ENCODE results near the gene C1QL2. TPM values are rescaled to one million over a fixed set of nuclear protein-coding genes. Genes with fewer than 3 reads are reported as not detected.

The C1QL2 gene
- total RNA-seq, 1 experiment from 2014 or later = 0.81 TPM

GRCh38 chr2:119177838-119178190 is 19.3 kb upstream of the C1QL2 start:
- Histone ChIP-seq H3K23me2 (ENCODE audit: insufficient read length, low read depth, low read length, poor library complexity, severe bottlenecking) (no peaks in the 10 kb centered on the region), H3K27ac (ENCODE audit: insufficient read length, low read depth, low read length) (no peak overlapping the region), H2BK15ac (ENCODE audit: low read depth, low read length) (no peak overlapping the region), H2BK20ac (ENCODE audit: low read depth, low read length, poor library complexity, severe bottlenecking) (no peak overlapping the region), H3K14ac (ENCODE audit: insufficient read depth, low read length) (no peak overlapping the region), H3K18ac (ENCODE audit: insufficient read length, low read depth, low read length) (no peak overlapping the region), H4K91ac (ENCODE audit: insufficient read length, low read depth, low read length) (no peak overlapping the region), H2AK5ac (ENCODE audit: insufficient read length, low read length) (no peak overlapping the region), H4K8ac (replicated peaks; ENCODE audit: insufficient read length, low read depth, low read length) (no peak overlapping the region), H3K4me2 (ENCODE audit: insufficient read depth, insufficient read length, low read length) (no peak overlapping the region), H3K27me3 (ENCODE audit: insufficient read depth, low read length) (no peaks in the 10 kb centered on the region), H4K20me1 (ENCODE audit: control insufficient read depth, insufficient read depth, insufficient read length) (no peaks in the 10 kb centered on the region), H3K9me3 (ENCODE audit: control insufficient read depth, low read depth, low read length) (no peaks in the 10 kb centered on the region), H3T11ph (ENCODE audit: low read length) (no peak overlapping the region), H2BK12ac (ENCODE audit: insufficient read length, low read depth, low read length) (no peak overlapping the region), H3K9ac (ENCODE audit: extremely low read depth, insufficient read length, low read length) (no peak overlapping the region), H3K4ac (ENCODE audit: low read depth, low read length) (no peak overlapping the region), H3K56ac (ENCODE audit: insufficient read length, low read depth, low read length) (no peak overlapping the region), H4K5ac (ENCODE audit: insufficient read length, low read depth, low read length) (no peak overlapping the region), H3K4me1 (ENCODE audit: insufficient read depth, low read length) (no peaks in the 10 kb centered on the region), H2AFZ (ENCODE audit: low read length) (no peak overlapping the region), H3K79me2 (ENCODE audit: insufficient read depth, low read length) (no peaks in the 10 kb centered on the region), H3K79me1 (ENCODE audit: insufficient read depth, low read depth, low read length, poor library complexity, severe bottlenecking) (no peaks in the 10 kb centered on the region), H2BK120ac (ENCODE audit: low read depth, low read length, poor library complexity, severe bottlenecking) (no peak overlapping the region), H2BK5ac (ENCODE audit: insufficient read length, low read length) (no peak overlapping the region), H3K23ac (ENCODE audit: insufficient read length, low read depth, low read length) (no peak overlapping the region)
- H3K36me3 Mint-ChIP-seq (ENCODE audit: insufficient read depth in 1 of 3, low read depth in 3 of 3) = peaks cover 0 to 7% (median 7%) of the 10 kb centered on the region in 3 experiments; a peak in 3 of 7 replicates
- no peak for DNase-seq
- H3K4me1 Mint-ChIP-seq = peaks cover 14% of the 10 kb centered on the region in 2 experiments
- H3K9me3 Mint-ChIP-seq = peaks cover 5 to 6% of the 10 kb centered on the region in 2 experiments; a peak in 4 of 5 replicates
- no peak overlapping the region; a peak in 1 of 5 replicates for H3K4me3 Mint-ChIP-seq
- TF ChIP-seq CTCF (conservative IDR thresholded peaks at IDR 0.05) = no peak
- no CpG with 5 or more reads among the region's 4 CpGs for WGBS (ENCODE audit: extremely low coverage, insufficient read length, low lambda C conversion rate)
- peaks cover 2% of the 10 kb centered on the region for H3K27me3 Mint-ChIP-seq (ENCODE audit: low read depth)
- H3K27ac Mint-ChIP-seq = no peak overlapping the region; a peak in 1 of 7 replicates
